HG02970 (cell line): ENCODE data around the gene ECI2.

Source experiments
- ATAC-seq: cut with Tn5 transposase; IDR thresholded peaks from one replicate; pipeline ENCODE4 v1.9.1; 2021; ENCODE audit warnings: mild to moderate bottlenecking, moderate library complexity, moderate number of reproducible peaks; ENCODE audit not compliant: unreplicated experiment, low FRiP score

The ECI2 gene, protein sequence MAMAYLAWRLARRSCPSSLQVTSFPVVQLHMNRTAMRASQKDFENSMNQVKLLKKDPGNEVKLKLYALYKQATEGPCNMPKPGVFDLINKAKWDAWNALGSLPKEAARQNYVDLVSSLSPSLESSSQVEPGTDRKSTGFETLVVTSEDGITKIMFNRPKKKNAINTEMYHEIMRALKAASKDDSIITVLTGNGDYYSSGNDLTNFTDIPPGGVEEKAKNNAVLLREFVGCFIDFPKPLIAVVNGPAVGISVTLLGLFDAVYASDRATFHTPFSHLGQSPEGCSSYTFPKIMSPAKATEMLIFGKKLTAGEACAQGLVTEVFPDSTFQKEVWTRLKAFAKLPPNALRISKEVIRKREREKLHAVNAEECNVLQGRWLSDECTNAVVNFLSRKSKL

DNA sequence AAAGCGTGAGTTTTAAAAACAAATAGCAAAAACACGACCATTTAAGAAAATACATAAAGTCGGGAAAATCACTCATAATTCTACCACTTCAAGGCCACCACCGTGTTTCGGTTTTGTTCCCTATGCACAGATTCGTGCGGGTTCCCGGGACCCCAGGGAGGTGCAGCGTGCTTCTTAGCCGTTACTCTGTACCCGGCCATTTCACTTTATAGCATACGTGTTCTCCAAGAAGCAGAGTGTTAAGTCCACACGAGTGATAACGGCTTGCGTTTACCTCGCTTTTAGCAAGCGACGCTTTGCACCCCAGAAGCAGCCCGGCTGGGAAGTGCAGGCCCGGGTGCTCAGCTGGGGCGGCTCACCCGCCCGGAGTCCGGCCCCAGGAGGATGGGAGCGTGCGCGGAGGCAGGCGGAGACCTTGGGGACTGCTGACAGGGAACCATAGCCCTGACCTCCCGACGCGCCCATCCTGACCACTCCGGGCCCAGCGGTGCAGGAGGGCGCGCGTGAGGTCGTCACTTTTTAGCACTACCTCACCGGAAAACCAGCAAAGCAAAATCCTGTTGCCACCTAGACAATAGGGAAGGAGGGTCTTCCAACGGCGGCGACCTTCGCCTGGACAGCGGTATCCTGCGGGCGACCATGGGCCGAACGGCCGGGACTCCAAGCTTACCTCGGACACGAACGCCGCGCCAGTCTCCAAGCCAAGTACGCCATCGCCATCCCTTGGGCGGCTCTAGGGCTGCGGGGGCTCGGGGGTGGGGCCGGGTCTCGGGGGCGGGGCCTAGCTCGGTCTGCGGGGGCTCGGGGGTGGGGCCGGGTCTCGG, at the start of gene ECI2:
Gene ECI2, minus strand, starts transcription at position 735 of the 824 bp plus-strand sequence. Its CDS starts 15 bp downstream, at position 720.
- ATAC-seq, result peak; percentile 45

DNA sequence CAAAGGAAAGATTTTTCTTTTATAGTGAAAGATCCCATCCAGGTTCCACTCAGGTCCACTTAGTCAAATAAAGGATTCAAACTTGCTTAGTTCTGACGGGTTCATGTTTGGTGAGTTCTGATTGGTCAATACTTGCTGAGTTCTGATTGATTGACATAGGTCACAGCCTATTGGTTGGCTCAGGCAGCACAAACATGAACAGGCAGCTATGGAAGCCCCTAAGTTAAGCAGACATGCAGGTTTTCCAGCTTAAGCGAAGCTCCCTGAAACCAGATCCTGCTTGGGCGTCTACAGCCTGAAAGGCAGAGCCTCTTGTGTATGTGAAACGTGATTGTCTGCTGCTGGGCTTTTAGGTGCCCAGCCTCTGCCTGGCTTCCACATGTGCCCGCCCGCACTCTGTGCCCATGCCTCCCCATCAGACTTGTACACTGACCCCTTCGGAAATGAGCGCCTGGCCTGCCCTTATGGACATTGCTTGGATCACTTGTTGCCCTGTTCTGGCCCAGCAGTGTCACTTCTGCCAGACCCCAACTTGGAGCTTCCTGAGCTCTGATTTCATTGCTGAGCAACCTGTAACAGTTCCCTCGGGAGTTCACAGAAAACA, 45.4 kb upstream of the ECI2 start:
- ATAC-seq, result no peak

DNA sequence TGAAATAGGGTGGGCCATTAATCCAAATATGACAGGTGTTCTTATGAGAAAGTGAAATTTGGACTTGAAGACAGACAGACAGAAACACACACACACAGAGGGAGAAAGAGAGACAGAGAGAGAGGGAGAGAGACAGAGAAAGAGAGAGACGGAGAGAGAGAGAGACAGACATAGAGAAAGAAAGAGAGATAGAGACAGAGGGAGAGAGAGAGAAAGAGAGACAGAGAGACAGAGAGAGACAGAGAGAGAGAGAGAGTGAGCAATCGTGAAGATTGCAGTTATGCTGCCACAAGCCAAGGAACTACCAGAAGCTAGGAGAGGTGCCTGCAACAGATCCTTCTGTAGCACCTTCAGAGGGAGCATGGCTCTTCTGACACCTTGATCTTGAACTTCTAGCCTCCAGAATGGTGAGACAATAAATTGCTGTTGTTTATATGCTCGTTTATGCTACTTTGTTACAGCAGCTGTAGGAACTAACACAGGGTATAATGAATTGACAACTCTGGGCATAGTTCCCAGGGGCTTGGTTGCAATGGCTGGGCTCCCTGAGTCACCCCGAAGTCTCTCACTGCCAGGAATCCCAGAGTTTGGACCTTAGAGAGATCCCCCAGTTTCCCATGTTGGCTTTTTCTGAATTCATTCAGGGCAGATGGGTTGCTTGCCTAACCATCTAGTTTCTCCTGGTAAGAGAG, 44.7 kb upstream of the ECI2 start:
- ATAC-seq, result no peak

DNA sequence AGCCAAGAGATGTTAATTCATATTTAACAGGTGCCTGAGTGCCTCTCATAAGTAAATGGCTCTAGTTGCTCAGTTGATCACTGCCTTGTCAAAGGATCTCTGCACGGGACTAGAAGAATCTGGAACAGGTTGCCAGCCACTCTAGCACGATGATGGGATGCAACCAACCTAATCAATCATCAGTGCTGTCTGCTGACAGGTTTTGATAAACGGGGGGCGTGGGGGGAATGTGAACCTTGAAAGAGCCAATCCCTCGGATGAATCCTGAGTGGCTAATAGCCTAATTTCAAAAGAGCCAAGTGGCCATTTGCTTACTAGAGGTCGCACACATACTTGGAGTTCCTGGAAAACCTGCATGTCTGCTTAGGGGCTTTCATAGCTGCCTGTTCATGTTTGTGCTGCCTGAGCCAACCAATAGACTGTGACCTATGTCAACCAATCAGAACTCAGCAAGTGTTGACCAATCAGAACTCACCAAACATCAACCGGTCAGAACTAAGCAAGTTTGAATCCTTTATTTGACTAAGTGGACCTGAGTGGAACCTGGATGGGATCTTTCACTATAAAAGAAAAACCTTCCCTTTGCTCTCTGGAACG, 43.5 kb upstream of the ECI2 start:
- ATAC-seq, result no peak

DNA sequence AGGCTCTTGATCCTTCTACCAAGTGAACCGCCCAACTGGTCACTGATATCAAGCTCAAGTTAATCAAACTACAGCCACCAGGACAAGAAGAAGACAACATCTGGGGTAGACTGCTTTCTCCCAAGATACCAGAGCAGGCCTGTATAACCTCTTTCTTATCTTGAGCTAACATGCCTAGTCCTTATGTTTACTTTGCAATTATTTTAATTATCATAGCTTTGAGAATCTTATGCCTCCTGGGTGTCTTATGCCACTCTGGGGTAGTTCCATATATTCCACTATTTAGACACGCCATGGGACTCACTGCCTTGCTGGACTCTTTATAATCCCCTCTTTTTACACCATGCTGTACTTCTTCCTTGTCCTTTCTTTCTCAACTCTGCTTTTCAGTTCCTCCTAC, 41.5 kb upstream of the ECI2 start:
- no peak for ATAC-seq

DNA sequence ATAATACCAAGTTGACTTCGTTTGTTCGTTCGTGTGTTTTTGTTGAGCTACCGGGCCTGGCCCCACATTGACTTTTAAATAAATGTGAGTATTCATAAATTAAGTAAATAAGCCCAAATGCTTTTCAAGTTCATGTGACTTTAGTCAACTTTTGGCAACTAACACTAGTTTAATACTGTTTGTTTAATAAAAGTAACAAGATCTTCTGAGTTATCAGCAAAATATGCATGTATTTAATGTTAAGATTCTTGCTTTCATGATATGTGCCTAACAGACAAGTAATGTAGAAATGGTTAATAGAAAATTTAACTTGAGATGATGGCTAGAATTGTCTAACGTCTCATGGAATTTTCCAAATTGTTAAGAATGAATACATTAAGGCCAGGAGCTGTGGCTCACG, 38.7 kb upstream of the ECI2 start:
- ATAC-seq, result no peak

DNA sequence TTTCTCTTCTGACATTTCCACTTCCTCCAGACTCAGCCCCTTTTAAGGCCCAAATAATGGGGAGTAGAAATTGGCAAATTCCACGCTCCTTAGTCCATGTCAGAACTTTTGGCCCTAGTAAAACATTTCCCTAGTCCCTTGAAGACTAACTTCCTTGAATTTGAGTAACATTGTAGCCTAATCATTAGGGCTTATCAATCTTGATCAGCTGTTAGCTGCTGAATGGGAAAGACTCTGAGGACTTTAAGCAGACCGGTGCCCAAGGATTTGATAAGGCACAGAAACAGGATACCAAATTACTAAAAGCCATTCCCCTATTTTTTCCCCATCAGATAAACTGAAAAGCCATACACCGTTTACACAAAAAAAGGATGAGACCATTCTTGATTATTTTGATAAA, 37.0 kb upstream of the ECI2 start:
- no peak for ATAC-seq

DNA sequence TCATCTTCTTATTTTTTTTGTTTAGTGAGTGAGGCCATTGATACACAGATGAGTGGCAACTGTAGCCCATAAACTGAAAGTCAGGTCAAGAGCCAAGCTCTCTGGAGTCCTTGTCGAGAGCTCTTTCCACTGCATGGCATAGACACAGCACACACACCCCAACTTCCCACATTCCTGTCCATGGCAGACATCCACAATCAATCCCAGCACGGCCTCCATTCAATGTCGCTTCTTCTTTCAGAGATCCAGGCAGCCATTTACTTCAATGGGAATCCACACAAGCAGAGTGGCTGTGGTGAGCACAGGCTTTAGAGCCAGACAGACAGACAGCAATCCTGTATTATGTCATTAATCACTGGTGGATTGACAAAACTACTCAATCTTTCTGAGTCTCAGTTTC, 34.9 kb upstream of the ECI2 start:
- no peak for ATAC-seq

DNA sequence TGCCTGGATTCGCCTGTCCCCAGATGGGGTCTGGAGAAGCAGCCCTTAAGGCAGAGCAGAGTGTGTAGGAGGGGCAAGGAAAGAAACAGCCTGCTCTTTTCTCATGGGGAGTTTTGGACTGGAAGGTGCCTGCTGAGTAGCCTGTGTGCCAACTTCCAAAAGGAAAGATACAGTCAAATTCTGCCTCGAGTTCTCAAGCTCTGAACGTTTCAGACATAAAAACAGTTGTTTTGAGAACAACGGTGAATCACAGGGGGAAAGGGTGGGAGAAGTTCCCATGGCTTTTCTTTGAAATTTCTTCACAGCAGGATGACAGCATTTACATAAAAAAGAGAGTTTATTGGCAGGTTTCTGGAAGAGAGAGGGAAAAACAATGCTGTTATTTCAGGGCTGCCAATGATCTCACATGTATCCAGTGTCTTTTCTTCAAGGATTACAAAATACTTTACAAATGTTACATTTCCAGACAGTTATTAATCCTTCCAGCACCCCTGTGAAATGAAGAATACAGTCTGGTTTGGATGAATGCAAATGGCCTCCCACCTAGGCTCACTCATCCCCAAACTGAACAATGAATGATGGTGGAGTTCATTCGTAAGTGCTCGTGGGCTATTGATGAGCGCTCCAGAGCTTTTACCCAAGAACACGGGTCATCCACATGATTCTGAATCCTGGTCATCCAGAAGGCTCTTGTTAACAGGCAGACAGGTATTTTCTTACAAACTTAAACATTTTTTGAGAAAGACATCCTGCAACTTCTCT, 33.8 kb upstream of the ECI2 start:
- no peak for ATAC-seq

DNA sequence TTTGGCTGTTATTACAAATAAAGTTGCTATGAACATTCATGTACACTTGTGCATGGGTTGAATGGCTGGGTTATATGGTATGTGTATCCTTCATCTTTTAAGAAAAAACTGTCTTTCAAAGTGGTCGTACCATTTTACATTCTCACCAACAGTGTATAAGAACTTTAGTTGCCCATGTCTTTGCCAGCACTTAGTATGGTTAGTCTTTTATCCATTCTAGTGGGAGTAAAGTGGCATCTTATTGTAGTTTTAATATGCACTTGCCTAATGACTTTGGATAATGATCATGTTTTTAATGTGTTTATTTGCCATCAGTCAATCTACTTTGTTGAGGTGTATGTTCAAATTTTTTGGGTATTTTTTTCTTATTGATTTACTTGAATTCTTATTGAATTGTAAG, 32.5 kb upstream of the ECI2 start:
- ATAC-seq, result no peak

DNA sequence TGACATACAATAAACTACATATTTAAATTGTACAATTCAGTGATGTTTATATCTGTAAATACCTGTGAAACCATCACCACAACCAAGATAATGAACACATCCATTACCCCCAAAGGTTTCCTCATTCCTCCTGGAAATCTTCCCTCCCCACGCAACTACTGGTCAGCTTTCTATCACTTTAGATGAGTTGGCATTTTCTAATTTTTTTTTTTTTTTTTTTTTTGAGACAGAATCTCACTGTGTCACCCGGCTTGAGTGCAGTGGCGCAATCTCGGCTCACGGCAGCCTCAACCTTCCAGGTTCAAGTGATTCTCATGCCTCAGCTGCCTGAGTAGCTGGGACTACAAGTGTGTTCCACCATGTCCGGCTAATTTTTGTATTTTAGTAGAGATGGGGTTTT, 31.7 kb upstream of the ECI2 start:
- ATAC-seq, result no peak

DNA sequence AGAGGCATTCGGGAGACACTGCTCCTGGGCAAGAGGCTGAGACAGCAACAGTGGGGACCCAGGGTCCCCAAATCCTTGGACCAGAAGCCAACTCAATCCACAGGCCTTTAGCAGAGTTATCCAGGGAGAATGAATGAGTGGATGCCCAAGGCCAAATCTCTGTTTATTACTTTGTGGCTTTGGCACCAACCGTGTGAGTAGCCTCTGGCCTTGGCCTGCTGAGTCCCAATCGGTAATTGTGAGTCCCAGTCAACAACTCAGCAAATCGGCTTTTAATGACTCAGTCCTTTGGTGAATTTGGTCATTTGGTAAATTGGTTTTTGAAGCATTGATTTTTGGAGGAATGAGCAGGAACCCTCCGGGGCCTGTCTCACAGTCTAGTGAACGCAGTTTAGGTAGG, 29.1 kb upstream of the ECI2 start:
- ATAC-seq, result no peak

DNA sequence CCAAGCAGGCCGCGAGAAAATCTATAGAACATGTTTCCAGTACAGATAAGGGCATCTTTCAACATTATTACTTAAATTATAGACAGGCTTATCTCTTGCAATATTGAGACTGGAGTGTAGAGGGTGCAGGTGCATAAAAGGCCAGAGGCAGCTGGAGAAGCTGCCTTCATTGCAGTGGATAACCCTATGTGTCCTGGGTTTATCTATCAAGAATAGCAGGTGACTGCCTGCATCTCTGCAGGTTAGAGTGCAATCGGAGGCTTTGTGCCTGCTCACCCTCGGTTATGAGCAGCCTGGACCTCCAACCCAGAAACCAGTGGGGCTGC, 28.7 kb upstream of the ECI2 start:
- ATAC-seq, result no peak

DNA sequence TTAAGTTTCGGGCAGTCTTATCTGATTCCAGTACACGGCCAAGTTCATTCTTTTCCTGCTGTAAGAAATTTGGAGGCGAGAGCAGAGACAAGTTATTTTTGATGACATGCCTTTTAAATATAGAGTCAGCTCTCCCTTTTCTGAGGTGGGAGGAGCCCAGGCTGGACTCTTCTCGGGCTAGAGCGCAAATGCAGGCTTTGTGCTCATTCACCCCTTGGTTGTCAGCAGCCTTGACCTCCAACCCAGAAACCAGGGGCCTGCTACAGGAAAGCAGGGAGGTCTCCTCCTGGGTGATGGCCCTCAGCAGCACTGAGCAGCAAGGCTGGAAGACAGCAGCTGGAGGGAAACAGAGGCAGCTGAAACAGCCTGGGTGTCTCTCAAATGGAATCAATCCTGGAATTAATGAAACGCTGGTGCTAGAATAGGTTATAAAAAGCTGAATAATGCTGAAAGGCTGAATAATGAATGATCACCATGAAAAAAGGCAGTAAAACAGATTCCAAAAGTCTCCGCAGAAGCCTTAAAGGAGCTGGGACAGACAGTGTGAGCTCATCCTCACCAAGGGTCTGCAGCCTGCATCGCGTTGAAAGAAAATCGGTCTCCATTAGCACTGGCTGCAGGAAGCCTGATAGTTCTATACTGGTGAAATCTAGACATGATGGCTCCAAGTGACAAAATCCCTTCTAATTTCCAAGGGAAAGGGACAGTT, 28.2 kb upstream of the ECI2 start:
- no peak for ATAC-seq

DNA sequence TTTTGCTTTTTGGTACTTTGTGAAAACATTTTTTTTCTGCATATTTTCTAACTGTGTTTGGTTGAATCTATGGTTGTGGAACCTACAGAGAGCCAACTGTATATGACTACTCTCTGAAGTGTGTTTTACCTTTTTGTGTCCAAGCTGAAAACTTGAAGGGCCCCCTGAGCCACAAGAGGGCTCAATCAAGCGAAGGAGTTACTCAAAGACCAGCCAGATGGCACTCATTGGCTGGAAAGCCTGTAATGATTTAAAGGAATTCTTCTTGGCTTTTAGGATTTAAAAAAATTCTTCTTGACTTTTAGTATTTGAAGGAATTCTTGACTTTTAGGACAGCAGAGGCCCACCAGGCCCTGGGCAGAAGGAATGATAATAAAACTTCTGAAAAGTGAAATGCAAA, 27.0 kb upstream of the ECI2 start:
- ATAC-seq, result no peak

DNA sequence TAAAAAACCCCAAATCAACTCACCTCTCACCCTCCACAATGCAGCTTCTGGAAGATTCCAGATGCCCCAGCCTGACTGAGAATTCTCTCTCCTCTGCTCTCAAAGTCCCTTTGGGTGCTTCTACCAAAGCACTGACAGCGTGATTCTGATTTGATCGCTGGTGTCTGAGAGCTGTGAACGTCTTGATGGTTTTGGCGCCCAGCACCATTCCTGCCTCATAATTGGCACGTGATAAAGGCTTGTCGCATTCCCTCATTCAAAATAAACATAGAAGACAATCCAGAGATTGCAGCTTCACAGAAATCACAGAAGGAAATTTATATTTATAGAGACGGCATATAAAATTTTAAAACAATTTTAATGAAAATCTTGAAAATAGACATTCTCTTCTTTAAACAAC, 24.1 kb upstream of the ECI2 start:
- no peak for ATAC-seq

DNA sequence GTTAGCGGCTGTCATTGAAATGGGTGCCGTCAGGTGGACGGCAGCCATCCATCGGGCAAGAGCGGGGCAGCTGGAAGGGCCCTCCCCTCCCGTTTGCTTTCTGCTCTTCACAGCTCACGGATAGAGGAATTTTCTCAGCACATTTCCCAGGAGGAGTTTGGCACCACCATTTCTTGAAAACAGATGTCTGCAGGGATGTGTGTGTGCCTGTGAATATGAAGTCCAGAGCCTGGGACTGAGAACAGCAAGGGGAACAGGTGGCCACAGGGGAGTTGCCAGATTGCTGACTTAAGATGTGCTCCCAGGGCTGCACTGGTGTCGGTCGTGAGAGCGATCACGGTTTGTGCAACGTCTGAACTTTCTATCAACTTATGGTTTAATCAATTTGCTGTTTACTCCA, 22.1 kb upstream of the ECI2 start:
- ATAC-seq, result no peak

DNA sequence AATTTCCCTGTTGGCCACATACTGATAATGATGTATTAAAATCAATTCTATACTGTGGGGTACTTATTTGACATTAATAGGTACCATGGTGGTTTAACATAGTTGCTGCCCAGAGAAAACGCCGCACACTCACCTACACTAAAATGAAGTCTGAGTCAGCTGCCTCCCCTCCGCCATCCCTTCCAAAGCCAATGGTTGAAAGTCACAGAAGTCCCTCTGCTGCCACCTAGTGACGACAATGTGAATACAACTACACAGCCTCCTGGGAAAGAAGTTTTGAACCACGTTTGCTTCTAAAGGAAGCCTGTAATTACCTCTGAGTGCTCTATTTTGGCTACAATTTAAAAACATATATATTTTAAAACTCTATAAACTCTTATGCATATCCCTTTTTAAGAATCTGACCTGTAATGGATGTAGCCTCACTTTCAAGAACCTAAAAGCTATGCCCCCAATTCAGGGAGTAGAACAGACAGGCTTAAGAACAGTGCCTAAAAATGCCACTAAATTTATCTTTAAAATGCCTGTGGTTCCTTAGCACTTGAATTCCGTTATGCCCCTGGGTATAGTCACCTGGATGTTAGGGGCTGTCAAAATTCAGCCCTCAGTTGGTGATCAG, 20.6 kb upstream of the ECI2 start:
- ATAC-seq, result no peak

DNA sequence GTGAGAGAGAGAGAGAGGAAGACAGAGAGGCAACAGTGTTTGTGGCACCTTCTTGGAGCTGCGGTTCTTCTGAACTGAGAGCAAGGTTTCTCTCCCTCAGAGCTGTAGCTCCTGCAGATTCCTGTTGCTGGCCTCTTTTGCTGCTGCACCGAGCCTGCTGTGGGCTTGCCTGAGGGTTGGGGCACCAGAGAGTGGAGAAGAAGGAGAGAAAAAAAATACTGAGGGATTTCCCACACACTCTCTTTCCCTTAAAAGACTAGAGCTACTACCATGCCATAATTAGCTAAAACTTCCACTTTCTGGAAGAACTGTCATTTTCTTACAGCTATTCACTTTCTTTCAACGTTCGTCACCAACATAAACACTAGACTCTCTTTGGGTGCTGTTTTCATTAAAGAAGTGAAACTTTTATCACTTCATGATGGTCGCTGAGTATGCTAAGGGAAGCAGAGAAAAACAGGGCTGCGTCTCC, 18.2 kb upstream of the ECI2 start:
- no peak for ATAC-seq
